NCI-H2196 (cell line): ENCODE data around the gene PAK6.

Experiments used
- DNase-seq: peaks from one replicate; lab custom pipeline; 2025; ENCODE audit not compliant: unreplicated experiment; lab: John Stamatoyannopoulos, UW

PAK6 gene

DNA sequence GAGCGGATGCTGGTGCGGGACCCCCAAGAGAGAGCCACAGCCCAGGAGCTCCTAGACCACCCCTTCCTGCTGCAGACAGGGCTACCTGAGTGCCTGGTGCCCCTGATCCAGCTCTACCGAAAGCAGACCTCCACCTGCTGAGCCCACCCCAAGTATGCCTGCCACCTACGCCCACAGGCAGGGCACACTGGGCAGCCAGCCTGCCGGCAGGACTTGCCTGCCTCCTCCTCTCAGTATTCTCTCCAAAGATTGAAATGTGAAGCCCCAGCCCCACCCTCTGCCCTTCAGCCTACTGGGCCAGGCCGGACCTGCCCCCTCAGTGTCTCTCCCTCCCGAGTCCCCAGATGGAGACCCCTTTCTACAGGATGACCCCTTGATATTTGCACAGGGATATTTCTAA, 37.1 kb downstream of the PAK6 start:
- no peak for DNase-seq

- no peak for DNase-seq
Measured at GRCh38 chr15:40276927-40277326, 38.1 kb downstream of the PAK6 start.

- no peak for DNase-seq
Measured at GRCh38 chr15:40277471-40277870, 38.6 kb downstream of the PAK6 start.

DNA sequence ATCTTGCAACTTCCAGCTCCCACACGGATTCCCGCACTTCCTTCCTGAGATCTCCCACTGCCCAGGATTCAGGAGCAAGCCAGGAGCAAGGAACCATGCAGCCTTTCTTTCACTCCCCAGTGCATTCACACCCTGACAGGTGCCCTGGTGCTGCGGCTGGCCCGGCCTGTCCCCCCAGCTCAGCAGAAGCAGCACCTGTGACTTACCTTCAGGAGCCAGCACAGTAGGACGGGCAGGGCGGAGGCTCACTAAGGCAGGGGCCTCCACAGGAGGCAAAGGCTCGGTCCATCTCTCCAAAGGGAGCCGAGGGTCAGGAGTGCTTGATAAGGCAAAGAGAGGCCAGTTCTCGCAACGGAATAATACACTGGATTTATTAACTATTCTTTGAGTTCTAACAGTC, 39.2 kb downstream of the PAK6 start:
- no peak for DNase-seq

- DNase-seq, result peak; percentile 51
Measured at GRCh38 chr15:40279437-40280141, 40.7 kb downstream of the PAK6 start.

GRCh38 chr15:40280260-40281056, 41.6 kb downstream of the PAK6 start:
- DNase-seq, result no peak

DNA sequence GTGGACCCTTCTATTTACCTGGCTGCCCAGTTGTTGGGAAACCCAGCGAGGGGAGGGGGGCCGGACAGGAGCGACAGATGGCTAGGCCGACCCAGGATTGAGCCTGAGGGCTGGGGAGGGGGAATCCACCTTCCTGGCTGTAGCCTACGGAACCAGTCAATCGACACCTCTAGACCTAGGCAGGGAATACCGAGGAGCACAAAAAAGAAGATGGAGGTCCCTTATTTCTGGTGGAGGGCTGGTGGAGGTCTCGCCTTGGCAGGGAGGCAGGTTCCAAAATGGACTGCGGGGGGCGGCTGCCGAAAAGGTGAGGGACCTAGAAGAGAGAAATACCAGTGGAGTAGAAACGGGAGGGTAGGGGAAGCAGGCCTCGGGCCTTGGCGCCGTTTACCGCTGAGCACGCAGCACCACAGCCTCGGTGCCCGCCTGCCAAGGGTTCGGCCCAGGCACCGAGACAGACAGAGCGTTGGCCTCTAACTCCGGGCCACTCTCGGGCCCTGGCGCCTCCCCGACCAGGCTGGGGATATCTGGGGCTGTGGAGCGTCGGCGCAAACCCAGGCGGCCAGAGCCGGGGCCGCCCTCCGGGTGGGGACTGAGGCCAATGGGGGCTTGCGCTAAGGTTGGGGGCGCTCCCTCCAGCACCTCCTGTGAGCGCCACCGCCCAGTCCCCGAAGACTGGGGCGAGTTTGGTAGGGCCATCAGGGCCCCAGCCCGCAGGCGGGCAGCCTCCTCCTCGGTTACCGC, 42.4 kb downstream of the PAK6 start:
- no peak for DNase-seq

- no peak for DNase-seq
Measured at GRCh38 chr15:40281801-40282146, 42.9 kb downstream of the PAK6 start.

GRCh38 chr15:40282147-40282868, 43.4 kb downstream of the PAK6 start:
- peak; percentile 23 for DNase-seq

DNA sequence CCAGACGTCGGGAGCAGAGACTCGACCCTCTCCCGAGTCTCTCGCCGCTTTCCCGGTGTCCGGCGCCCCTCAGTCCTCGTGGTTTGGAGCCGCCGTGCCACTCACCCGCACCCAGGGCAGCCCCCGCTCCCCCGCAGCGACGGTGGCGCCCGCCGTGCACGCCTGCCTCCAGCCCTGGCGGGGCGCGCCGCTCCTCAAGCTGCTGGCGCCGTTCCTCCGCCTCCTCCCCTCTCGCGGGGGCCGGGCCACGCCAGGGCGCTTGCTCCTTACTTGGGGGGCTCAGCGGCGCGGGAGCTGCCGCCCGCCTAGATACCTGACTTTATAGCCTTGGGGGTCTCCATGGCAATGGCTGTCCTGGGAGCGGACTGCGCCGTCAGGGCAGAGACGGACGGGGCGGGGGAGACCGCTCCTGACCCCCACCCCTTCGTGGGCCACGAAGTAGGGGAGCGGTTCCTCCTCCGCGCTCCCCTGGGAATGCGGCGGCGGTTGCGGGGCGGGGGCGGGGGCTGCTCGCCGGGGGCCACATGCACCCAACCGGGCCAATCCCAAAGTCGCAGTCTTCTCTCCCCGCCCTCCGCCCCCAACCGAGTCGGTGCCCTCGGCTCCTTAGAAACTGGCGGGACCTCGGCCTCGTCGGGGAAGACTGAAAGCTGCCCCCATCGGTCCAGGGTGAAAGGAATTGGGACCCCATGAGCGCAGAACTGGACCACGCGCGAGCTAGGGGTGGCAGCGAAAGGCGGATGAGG, 44.2 kb downstream of the PAK6 start, which contains the start of gene ANKRD63:
TSS of gene ANKRD63 (minus strand) at position 196 of the 746 bp plus-strand sequence. CDS start 478 bp downstream, outside the sequence.
- DNase-seq, result peak; percentile 16

DNA sequence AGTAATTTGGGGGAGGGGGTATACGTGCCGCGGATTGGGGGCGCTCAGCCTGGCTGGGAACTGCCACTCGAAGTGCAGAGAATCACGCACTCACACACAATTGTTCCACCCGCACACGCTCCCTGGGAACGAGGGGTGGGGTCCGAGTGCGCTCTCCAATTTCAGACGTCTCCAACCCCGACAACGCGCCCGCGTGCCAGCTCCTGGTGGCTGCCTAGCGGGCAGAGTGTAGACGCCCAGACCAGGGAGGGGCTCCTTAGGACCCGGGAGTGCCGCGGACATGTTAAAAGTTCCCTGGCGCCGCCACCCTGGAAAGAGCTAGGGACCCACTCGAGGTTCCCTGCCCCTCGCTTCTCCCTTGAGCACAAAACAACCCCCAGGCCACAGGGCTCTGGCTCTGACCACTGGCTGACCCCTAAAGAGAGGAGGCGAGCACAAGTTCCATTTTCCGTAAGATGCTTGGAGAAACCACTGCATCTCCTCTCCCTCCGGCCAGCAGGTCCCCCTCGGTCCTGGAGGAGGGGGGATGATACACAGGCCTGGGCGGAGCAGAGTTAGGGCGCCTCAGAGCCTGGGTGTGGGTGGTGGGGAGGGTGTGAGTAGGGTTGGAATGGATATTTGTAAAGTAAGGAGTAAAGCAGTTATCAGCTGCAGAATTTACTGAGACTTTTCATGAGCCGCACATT, 44.9 kb downstream of the PAK6 start:
- no peak for DNase-seq

- no peak for DNase-seq
Measured at GRCh38 chr15:40285151-40285550, 46.3 kb downstream of the PAK6 start.

DNA sequence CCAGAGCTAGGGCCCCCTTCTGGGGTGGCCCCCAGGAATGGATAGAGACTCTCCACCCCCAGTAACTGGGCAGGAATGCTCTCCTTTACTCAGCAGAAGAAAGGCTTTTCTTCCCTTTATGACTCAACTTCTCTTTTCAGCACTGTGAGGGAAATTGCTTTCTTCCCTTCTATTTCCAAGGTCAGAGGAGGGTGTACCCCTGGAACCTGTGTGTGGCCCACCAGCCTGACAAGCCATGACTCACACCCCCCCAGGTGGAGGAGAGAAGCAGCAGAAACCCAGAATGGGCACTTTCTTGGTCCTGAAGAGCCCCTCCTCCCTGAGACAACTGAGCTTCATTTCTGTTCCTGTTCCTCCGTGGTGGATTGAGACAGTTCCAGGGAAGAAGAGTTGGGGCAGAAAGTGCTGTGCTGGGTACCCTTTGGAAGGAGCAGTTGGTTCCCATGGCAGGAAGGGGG, 46.7 kb downstream of the PAK6 start:
- DNase-seq, result no peak

DNA sequence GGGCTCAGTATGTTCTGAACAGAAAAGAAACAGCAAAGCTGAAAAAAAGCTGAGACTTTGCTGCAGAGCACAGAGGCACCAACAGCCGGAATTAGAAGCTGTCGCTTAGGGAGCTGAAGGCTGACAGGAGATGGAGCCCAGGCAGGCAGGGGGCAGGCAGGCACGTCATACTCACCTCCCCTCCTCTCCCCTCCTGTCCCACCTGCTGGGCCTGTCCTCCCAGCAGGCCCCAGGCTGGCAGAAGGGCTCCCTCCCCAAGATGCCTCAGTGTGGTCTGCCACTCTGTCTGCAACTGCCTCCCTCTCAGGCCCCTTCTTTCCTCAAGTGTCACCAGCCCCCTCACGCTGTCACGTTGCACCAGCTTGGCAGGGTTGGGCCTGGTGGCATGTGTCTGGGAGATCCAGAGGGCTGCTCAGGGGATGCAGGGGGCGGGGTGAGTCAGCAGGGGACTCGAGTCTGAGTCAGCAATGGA, 47.2 kb downstream of the PAK6 start:
- DNase-seq, result no peak

- DNase-seq, result no peak
Measured at GRCh38 chr15:40286794-40287193, 47.9 kb downstream of the PAK6 start.

DNA sequence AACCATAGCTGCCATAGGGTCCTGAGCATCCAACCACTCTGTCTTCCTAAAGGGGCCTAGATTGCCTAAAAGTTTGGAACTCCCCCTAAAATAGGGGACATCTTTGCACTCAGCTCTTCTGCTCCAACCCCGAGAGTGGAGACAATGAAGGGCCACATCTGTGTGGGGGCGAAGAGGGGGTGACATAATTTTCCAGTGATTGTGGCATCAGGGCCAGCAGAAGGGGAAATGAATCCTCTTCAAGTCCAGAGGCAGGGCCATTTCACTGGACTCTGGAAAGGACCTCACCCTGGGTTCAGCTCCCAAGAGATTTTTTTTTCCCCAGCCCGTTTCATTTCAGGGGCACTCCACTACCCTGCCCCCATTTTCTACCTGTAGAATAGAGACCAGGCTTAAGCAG, 48.6 kb downstream of the PAK6 start:
- no peak for DNase-seq

DNA sequence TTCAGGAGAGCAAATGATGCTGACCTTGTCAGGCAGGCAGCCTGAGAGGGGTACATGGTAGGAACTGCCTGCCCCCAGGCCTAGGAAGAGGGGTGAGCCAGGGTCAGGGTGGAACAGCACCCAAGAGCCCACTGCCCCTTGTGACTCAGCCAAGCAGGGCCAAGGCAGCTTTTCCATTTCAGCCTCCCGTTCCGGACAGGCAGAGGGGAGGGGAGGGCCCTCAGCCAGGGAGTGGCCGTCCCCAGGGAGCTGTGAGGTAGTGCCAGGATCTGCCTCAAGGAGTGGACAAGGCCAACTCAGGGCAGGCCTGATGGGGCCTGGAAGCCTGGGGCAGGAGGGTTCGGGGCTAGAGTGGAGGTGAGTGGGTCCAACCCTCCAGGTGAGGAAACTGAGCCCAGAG, 49.1 kb downstream of the PAK6 start:
- DNase-seq, result no peak

DNA sequence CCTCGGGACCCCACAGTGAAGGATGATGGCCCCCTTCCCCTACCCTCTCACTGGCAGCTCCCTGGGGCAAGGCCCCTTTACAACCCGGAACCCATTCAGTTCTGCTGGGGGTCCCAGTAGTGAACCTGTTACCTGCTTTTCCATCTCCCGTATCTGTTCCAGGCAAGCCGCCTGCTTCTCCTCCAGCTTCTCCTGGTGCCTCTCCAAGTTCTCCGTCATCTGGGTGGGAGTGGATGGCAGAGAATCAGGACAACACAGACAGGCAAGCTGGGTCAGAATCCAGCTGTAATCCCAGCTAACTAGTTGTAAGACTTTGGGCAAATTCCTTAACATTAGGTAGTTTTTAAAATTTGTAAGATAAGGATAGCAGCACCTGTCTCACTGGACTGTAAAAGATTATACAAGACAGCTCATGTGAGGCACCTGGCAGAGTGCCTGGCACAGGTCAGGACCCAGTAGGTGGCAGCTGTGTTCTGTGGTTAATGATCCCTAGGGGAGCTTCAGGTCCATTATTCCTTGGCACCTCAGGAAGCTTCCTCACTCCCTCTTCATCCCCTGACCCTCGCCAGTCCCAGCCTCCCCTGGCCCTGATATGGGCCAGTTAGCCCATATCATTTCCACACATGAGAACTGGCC, 50.4 kb downstream of the PAK6 start:
- DNase-seq, result peak; percentile 48

GRCh38 chr15:40290545-40290917, 51.7 kb downstream of the PAK6 start:
- no peak for DNase-seq
